HuH-7 (cell line): ENCODE data around the gene ABTB1.

ENCODE experiments used
- DNase-seq: peaks from one replicate; pipeline ENCODE4 v3.0.0; 2011; ENCODE audit warnings: low spot score

The ABTB1 gene

GRCh38 chr3:127672429-127673190, at the start of gene ABTB1:
ABTB1 (plus strand) TSS chr3:127672952; CDS start chr3:127673026, 74 bp downstream.
- DNase-seq: peak; percentile 91

GRCh38 chr3:127624063-127624462, 48.7 kb upstream of the ABTB1 start:
- DNase-seq: no peak

- DNase-seq: no peak
Measured at GRCh38 chr3:127625821-127626220, 46.9 kb upstream of the ABTB1 start.

GRCh38 chr3:127628426-127628787, 44.3 kb upstream of the ABTB1 start:
- DNase-seq: no peak

- DNase-seq: peak; percentile 90
Measured at GRCh38 chr3:127628788-127629466, 43.8 kb upstream of the ABTB1 start, which contains the start of gene PODXL2. PODXL2 (plus strand) TSS chr3:127629185; CDS start chr3:127629220, 35 bp downstream.

GRCh38 chr3:127629467-127630403, 43.0 kb upstream of the ABTB1 start:
- DNase-seq: no peak

- no peak for DNase-seq
Measured at GRCh38 chr3:127630811-127631714, 41.7 kb upstream of the ABTB1 start.

- no peak for DNase-seq
Measured at GRCh38 chr3:127632035-127632820, 40.5 kb upstream of the ABTB1 start.

- DNase-seq: no peak
Measured at GRCh38 chr3:127634653-127635052, 38.1 kb upstream of the ABTB1 start.

GRCh38 chr3:127637546-127637945, 35.2 kb upstream of the ABTB1 start:
- DNase-seq: no peak

GRCh38 chr3:127637971-127638370, 34.8 kb upstream of the ABTB1 start:
- DNase-seq: no peak

- no peak for DNase-seq
Measured at GRCh38 chr3:127639173-127640041, 33.3 kb upstream of the ABTB1 start.

- DNase-seq: no peak
Measured at GRCh38 chr3:127640042-127640355, 32.8 kb upstream of the ABTB1 start.

GRCh38 chr3:127644641-127645370, 27.9 kb upstream of the ABTB1 start:
- DNase-seq: no peak

- no peak for DNase-seq
Measured at GRCh38 chr3:127645371-127646015, 27.3 kb upstream of the ABTB1 start.

- no peak for DNase-seq
Measured at GRCh38 chr3:127646501-127647046, 26.2 kb upstream of the ABTB1 start.

GRCh38 chr3:127647166-127647844, 25.4 kb upstream of the ABTB1 start:
- no peak for DNase-seq

- DNase-seq: no peak
Measured at GRCh38 chr3:127647845-127648204, 24.9 kb upstream of the ABTB1 start.
